ENCODE data around the gene KAT6B. TPM values are rescaled to one million over a fixed set of nuclear protein-coding genes. Genes with fewer than 3 reads are reported as not detected.

The KAT6B gene
- total RNA-seq, 1 donor from 2014 or later: 21.3 TPM

- H3F3A ChIP-seq (ENCODE audit: low read depth): no peaks in the 10 kb centered on the region
- H3K4me1 ChIP-seq: peaks cover 9% of the 10 kb centered on the region
- no peaks in the 10 kb centered on the region for H3K4me1 Mint-ChIP-seq
- H3K27ac ChIP-seq: no peak overlapping the region
- peaks cover 39% of the 10 kb centered on the region for H3K36me3 Mint-ChIP-seq
- H3K9ac ChIP-seq: no peak overlapping the region
- H3K4me3 ChIP-seq: no peak overlapping the region
- H3K27me3 Mint-ChIP-seq (ENCODE audit: insufficient read depth, low read depth): no peaks in the 10 kb centered on the region
- H4K20me1 ChIP-seq (ENCODE audit: low read depth): no peaks in the 10 kb centered on the region
- H3K4me2 ChIP-seq: no peak overlapping the region
- no peak overlapping the region for H3K27ac Mint-ChIP-seq
- H2AFZ ChIP-seq (replicated peaks): no peak overlapping the region
- peaks cover 3% of the 10 kb centered on the region for H3K36me3 ChIP-seq
- no peaks in the 10 kb centered on the region for H3K9me3 Mint-ChIP-seq
- H3K79me2 ChIP-seq (ENCODE audit: low read depth): peaks cover 75% of the 10 kb centered on the region
- no peak overlapping the region for H3K4me3 Mint-ChIP-seq
- no peaks in the 10 kb centered on the region for H3K9me3 ChIP-seq (ENCODE audit: low read depth)
- no peaks in the 10 kb centered on the region for H3K27me3 ChIP-seq
- TF ChIP-seq EZH2 (IDR thresholded peaks at IDR 0.05): no peak
- no peak for TF ChIP-seq CTCF (IDR thresholded peaks at IDR 0.05)
- no peak for TF ChIP-seq EZH2phosphoT487 (IDR thresholded peaks at IDR 0.05)
- no peak for DNase-seq (ENCODE audit: low spot score)
Measured at GRCh38 chr10:74841265-74841973, 15.0 kb downstream of the KAT6B start.

- Histone ChIP-seq H3K4me2 (no peak overlapping the region), H3F3A (ENCODE audit: low read depth) (no peaks in the 10 kb centered on the region), H3K4me3 (no peak overlapping the region), H3K27me3 (no peaks in the 10 kb centered on the region), H3K36me3 (peaks cover 3% of the 10 kb centered on the region), H4K20me1 (ENCODE audit: low read depth) (no peaks in the 10 kb centered on the region), H3K27ac (no peak overlapping the region), H3K9ac (no peak overlapping the region), H3K79me2 (ENCODE audit: low read depth) (peaks cover 75% of the 10 kb centered on the region), H3K9me3 (ENCODE audit: low read depth) (no peaks in the 10 kb centered on the region), H3K4me1 (peaks cover 6% of the 10 kb centered on the region), H2AFZ (replicated peaks) (no peak overlapping the region)
- TF ChIP-seq CTCF (IDR thresholded peaks at IDR 0.05) (no peak), EZH2 (IDR thresholded peaks at IDR 0.05) (no peak), EZH2phosphoT487 (IDR thresholded peaks at IDR 0.05) (no peak)
- Mint-ChIP-seq H3K4me3 (no peak overlapping the region), H3K27ac (no peak overlapping the region), H3K9me3 (no peaks in the 10 kb centered on the region), H3K27me3 (ENCODE audit: insufficient read depth, low read depth) (no peaks in the 10 kb centered on the region), H3K36me3 (peaks cover 37% of the 10 kb centered on the region), H3K4me1 (no peaks in the 10 kb centered on the region)
- DNase-seq (ENCODE audit: low spot score): no peak
Measured at GRCh38 chr10:74842301-74842954, 16.0 kb downstream of the KAT6B start.

DNA sequence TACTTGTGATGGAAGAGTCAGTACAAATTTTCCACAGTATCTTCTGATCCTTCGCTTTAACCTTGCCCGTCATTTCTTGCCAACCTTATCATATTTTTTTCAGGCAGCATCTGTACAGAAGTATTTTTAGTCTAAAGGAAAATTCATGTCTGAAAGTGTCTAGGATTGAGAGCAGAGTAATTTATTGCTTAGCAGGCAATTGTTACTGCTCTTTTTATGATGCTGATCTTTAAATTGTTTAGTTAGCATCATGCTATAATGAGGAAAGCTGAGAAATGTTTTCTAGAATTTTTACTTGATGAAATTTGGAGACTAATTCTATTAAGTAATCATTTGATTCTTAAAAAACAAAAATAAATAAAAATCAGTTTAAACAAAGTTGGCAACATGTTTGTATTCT lies 20.6 kb downstream of the KAT6B start:
- Mint-ChIP-seq H3K9me3 (no peaks in the 10 kb centered on the region), H3K36me3 (peaks cover 21% of the 10 kb centered on the region), H3K27me3 (ENCODE audit: insufficient read depth, low read depth) (peaks cover 2% of the 10 kb centered on the region), H3K27ac (no peak overlapping the region), H3K4me3 (no peak overlapping the region), H3K4me1 (no peaks in the 10 kb centered on the region)
- Histone ChIP-seq H3K9ac (no peak overlapping the region), H3K27ac (no peak overlapping the region), H3K9me3 (ENCODE audit: low read depth) (no peaks in the 10 kb centered on the region), H4K20me1 (ENCODE audit: low read depth) (no peaks in the 10 kb centered on the region), H3K4me1 (no peaks in the 10 kb centered on the region), H3K4me2 (no peak overlapping the region), H3K4me3 (no peak overlapping the region), H3K79me2 (ENCODE audit: low read depth) (peaks cover 89% of the 10 kb centered on the region), H2AFZ (replicated peaks) (no peak overlapping the region), H3F3A (ENCODE audit: low read depth) (no peaks in the 10 kb centered on the region), H3K36me3 (peaks cover 3% of the 10 kb centered on the region), H3K27me3 (no peaks in the 10 kb centered on the region)
- TF ChIP-seq CTCF (IDR thresholded peaks at IDR 0.05) (no peak), EZH2phosphoT487 (IDR thresholded peaks at IDR 0.05) (no peak), EZH2 (IDR thresholded peaks at IDR 0.05) (no peak)
- no peak for DNase-seq (ENCODE audit: low spot score)

Measured in neural progenitor cell (in vitro differentiated cells).